Activated naive CD8-positive, alpha-beta T cell treated with anti-CD3 and anti-CD28 coated beads, Interleukin-2, amount 50 U/mL, for 16 hours (primary cell): Measurements from ENCODE around the gene RBMX.

ENCODE experiments used
- DNase-seq: peaks from one replicate; pipeline ENCODE4 v3.0.0-alpha.2; 2020; ENCODE audit warnings: low read depth, low spot score

RBMX gene

GRCh38 chrX:136839196-136839595 is 41.3 kb downstream of the RBMX start:
- DNase-seq, result no peak

DNA sequence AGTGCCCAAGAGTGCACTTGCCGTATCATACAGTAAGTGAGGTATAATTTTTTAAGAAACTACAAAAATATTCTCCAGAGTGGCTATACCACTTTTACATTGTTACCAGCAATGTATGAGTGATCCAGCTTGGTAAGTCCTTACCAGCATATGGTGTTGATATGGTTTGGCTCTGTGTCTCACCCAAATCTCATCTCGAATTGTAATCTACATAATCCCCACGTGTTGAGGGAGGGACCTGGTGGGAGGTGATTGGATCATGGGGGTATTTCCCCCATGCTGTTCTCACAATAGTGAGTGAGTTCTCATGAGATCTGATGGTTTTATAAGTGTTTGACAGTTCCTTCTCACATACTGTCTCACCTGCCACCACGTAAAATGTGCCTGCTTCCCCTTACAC is 44.8 kb downstream of the RBMX start:
- no peak for DNase-seq

GRCh38 chrX:136829413-136829812 is 51.1 kb downstream of the RBMX start:
- DNase-seq, result no peak

GRCh38 chrX:136828830-136829229 is 51.7 kb downstream of the RBMX start:
- no peak for DNase-seq

- DNase-seq, result no peak
Measured at GRCh38 chrX:136827026-136827425, 53.5 kb downstream of the RBMX start.

DNA sequence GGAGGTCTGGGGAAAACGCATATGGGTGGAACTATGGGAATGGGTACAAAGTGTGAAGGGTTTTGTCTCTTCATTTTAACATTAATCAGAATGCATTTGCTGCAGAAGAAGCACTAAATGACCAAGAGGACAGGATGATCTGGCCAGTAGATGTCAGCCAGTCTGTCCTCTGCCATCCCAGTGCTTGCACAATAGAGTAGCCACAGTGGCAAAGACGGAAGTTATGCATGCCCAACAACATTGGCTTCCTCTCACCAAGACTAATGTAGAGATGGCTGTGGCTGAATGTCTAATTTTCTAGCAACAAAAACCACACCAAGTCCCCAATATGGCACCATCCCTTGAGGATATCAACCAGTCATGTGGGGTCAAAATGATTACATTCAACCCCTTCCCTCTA is 54.8 kb downstream of the RBMX start:
- no peak for DNase-seq
